Lower leg skin (tissue), 3 donors: Measurements from ENCODE around the gene C1orf115.

Experiments
- CTCF ChIP-seq, 3 donors: fragments of 450-650 bp; IDR thresholded peaks; one replicate each; pipeline ENCODE4 v1.5.1; 2016; ENCODE audit warnings: antibody characterized with exemption in 3 of 3, mild to moderate bottlenecking in 3 of 3, moderate library complexity in 2 of 3
- POLR2A ChIP-seq, 2 donors: fragments of 450-650 bp; IDR thresholded peaks; one replicate each; pipeline ENCODE4 v1.6.1; 2016 to 2017; ENCODE audit warnings: antibody characterized with exemption in 2 of 2, mild to moderate bottlenecking in 1 of 2, moderate library complexity in 1 of 2

- TF ChIP-seq POLR2A (IDR thresholded peaks at IDR 0.05) (no peak), CTCF (IDR thresholded peaks at IDR 0.05) (no peak)
Observed at GRCh38 chr1:220748089-220748934, 58.1 kb downstream of the C1orf115 start, which contains the start of gene MTARC2.
